Stimulated activated CD8-positive, alpha-beta memory T cell treated with anti-CD3 and anti-CD28 coated beads, Interleukin-2, amount 100 ng/mL, for 1 hour (primary cell): Measurements from ENCODE around the gene INSL3.
"Not testable (repeated sequence)": the region's sequence is repeated elsewhere in the genome, so short reads cannot be mapped to it uniquely, and the experiment has no call there.

Source experiments
- DNase-seq, 2 donors: peaks; one replicate each; pipeline ENCODE4 v3.0.0-alpha.2; 2020; ENCODE audit warnings: low read depth in 2 of 2

INSL3 gene

GRCh38 chr19:17817668-17818363 is 3.5 kb downstream of the INSL3 start:
- no peak for DNase-seq

GRCh38 chr19:17812099-17812498 is 9.2 kb downstream of the INSL3 start:
- no peak for DNase-seq

GRCh38 chr19:17811681-17812080 is 9.6 kb downstream of the INSL3 start:
- DNase-seq, result no peak

GRCh38 chr19:17811103-17811502 is 10.2 kb downstream of the INSL3 start:
- DNase-seq, result no peak

GRCh38 chr19:17807731-17808316 is 13.5 kb downstream of the INSL3 start:
- no peak for DNase-seq

GRCh38 chr19:17806945-17807344 is 14.4 kb downstream of the INSL3 start:
- no peak for DNase-seq

- DNase-seq, result no peak
Observed at GRCh38 chr19:17805427-17805826, 15.9 kb downstream of the INSL3 start.

GRCh38 chr19:17803264-17803896 is 17.9 kb downstream of the INSL3 start:
- no peak for DNase-seq

GRCh38 chr19:17802137-17802858 is 19.0 kb downstream of the INSL3 start:
- no peak for DNase-seq

- DNase-seq, result not testable (repeated sequence)
Observed at GRCh38 chr19:17798599-17798998, 22.7 kb downstream of the INSL3 start.

GRCh38 chr19:17797424-17798201 is 23.7 kb downstream of the INSL3 start:
- no peak for DNase-seq

GRCh38 chr19:17796838-17797423 is 24.4 kb downstream of the INSL3 start:
- DNase-seq, result no peak

GRCh38 chr19:17796013-17796837 is 25.1 kb downstream of the INSL3 start:
- DNase-seq, result no peak

GRCh38 chr19:17795495-17795856 is 25.8 kb downstream of the INSL3 start:
- DNase-seq, result no peak

- no peak for DNase-seq
Observed at GRCh38 chr19:17794731-17795494, 26.4 kb downstream of the INSL3 start, which contains the start of gene B3GNT3. Gene B3GNT3, plus strand, starts transcription at chr19:17795138. Its CDS starts 12,670 bp downstream, at chr19:17807808.

- DNase-seq, result no peak
Observed at GRCh38 chr19:17794412-17794730, 26.9 kb downstream of the INSL3 start.

GRCh38 chr19:17790059-17790780 is 31.1 kb downstream of the INSL3 start:
- no peak for DNase-seq

- no peak for DNase-seq
Observed at GRCh38 chr19:17788632-17789031, 32.7 kb downstream of the INSL3 start.

GRCh38 chr19:17787274-17787913 is 33.9 kb downstream of the INSL3 start:
- DNase-seq, result no peak
